ENCODE measurements around the gene HP1BP3. TPM values are rescaled to one million over a fixed set of nuclear protein-coding genes. Genes with fewer than 3 reads are reported as not detected.

HP1BP3 gene
- total and polyA plus RNA-seq, 12 donors = 52.5 to 229 (median 178) TPM

GRCh38 chr1:20715406-20715805, 71.7 kb downstream of the HP1BP3 start:
- 83 to 92% (median 90%) methylated on average over 3 to 15 of the region's 15 CpGs for WGBS, 4 donors
- intact Hi-C loops (cut with DNase I) = no loop called here

GRCh38 chr1:20713440-20713839, 73.7 kb downstream of the HP1BP3 start:
- Histone ChIP-seq H3K36me3 (replicated peaks in 1 of 2) (no peaks in the 10 kb centered on the region), H3K27ac (no peak overlapping the region), H3K4me3 (no peak overlapping the region), H3K9me3 (replicated peaks in 1 of 3) (no peaks in the 10 kb centered on the region), H3K27me3 (no peaks in the 10 kb centered on the region), H3K4me1 (replicated peaks in 1 of 2) (peaks cover 0 to 5% of the 10 kb centered on the region in 2 donors)
- 88 to 93% (median 89%) methylated on average over 1 to 6 of the region's 6 CpGs for WGBS, 4 donors
- intact Hi-C loops (cut with DNase I) = no loop called here
- DNase-seq = no peak
- TF ChIP-seq POLR2A (IDR thresholded peaks at IDR 0.05) (no peak), CTCF (IDR thresholded peaks at IDR 0.05) (no peak)

More at GRCh38 chr1:20715406-20715805, 71.7 kb downstream of the HP1BP3 start:
- no peak for TF ChIP-seq POLR2A (IDR thresholded peaks at IDR 0.05)
- no peak for TF ChIP-seq CTCF (IDR thresholded peaks at IDR 0.05)
- H3K27ac ChIP-seq = no peak overlapping the region
- no peaks in the 10 kb centered on the region for H3K36me3 ChIP-seq (replicated peaks in 1 of 2)
- H3K4me1 ChIP-seq (replicated peaks in 1 of 2) = peaks cover 0 to 5% of the 10 kb centered on the region in 2 donors
- no peaks in the 10 kb centered on the region for H3K27me3 ChIP-seq
- DNase-seq = no peak
- no peak overlapping the region for H3K4me3 ChIP-seq
- no peaks in the 10 kb centered on the region for H3K9me3 ChIP-seq (replicated peaks in 1 of 3)

- H3K27me3 ChIP-seq = no peaks in the 10 kb centered on the region
These were observed 74.9 kb downstream of the HP1BP3 start for GRCh38 chr1:20712215-20712577.

More at GRCh38 chr1:20712215-20712577, 74.9 kb downstream of the HP1BP3 start:
- DNase-seq = no peak
- intact Hi-C loops (cut with DNase I) = no loop called here
- H3K9me3 ChIP-seq (replicated peaks in 1 of 3) = no peaks in the 10 kb centered on the region
- H3K27ac ChIP-seq = no peak overlapping the region
- no peak for TF ChIP-seq POLR2A (IDR thresholded peaks at IDR 0.05)
- no peak for TF ChIP-seq CTCF (IDR thresholded peaks at IDR 0.05)
- no peak overlapping the region for H3K4me3 ChIP-seq
- peaks cover 0 to 2% of the 10 kb centered on the region in 2 donors for H3K4me1 ChIP-seq (replicated peaks in 1 of 2)
- WGBS, 4 donors = 84 to 90% (median 86%) methylated on average over 6 of the region's 6 CpGs
- no peaks in the 10 kb centered on the region for H3K36me3 ChIP-seq (replicated peaks in 1 of 2)
